Naive thymus-derived CD4-positive, alpha-beta T cell (primary cell): Measurements from ENCODE around the gene ACTR3C. TPM values are rescaled to one million over a fixed set of nuclear protein-coding genes. Genes with fewer than 3 reads are reported as not detected.
"Not testable (repeated sequence)": the region's sequence is repeated elsewhere in the genome, so short reads cannot be mapped to it uniquely, and the experiment has no call there.

ENCODE experiments used
- ATAC-seq: fragments of 150-1000 bp; cut with Tn5 transposase; 2 replicates; pipeline ENCODE4 v1.10.0; 2021; ENCODE audit warnings: mild to moderate bottlenecking, moderate library complexity
- CTCF ChIA-PET: fragments of 350-600 bp; sonication (Branson Sonifier 250); formaldehyde crosslinking; loops from one replicate; lab custom pipeline; 2021; ENCODE audit warnings: antibody characterized with exemption; lab: Charles Lee
- POLR2A ChIA-PET: fragments of 350-600 bp; sonication (Branson Sonifier 250); formaldehyde crosslinking; loops from one replicate; lab custom pipeline; 2021; ENCODE audit warnings: antibody characterized with exemption, inconsistent platforms; lab: Charles Lee
- DNase-seq, 9 donors: peaks; one replicate each; pipeline versions ENCODE4 v3.0.0 to v3.0.0-alpha.2; 2020 to 2022; ENCODE audit warnings: mixed read lengths in 1 of 9
- H3K27ac ChIP-seq: one replicate; pipeline ENCODE4 v1.7.0; 2013; ENCODE audit warnings: mild to moderate bottlenecking, low read depth, low read length, moderate library complexity
- H3K27me3 ChIP-seq, 2 donors: one replicate each; pipeline ENCODE4 v1.7.0; 2013; ENCODE audit warnings: low read length in 2 of 2, mild to moderate bottlenecking in 2 of 2, moderate library complexity in 2 of 2; ENCODE audit not compliant: control insufficient read depth in 2 of 2, insufficient read depth in 2 of 2
- H3K36me3 ChIP-seq, 3 experiments: 1 replicate in 2 of 3; 2 replicates in 1 of 3; pipeline ENCODE4 v1.7.0; 2013; ENCODE audit warnings: low read length in 3 of 3, mild to moderate bottlenecking in 3 of 3, moderate library complexity in 1 of 3; ENCODE audit not compliant: insufficient read depth in 3 of 3, control insufficient read depth in 2 of 3
- H3K4me1 ChIP-seq, 2 donors: one replicate each; pipeline ENCODE4 v1.7.0; 2013; ENCODE audit warnings: low read length in 2 of 2, mild to moderate bottlenecking in 2 of 2, moderate library complexity in 1 of 2; ENCODE audit not compliant: control insufficient read depth in 2 of 2, insufficient read depth in 2 of 2
- H3K4me3 ChIP-seq: 2 replicates; pipeline ENCODE4 v1.7.0; 2013; ENCODE audit warnings: mild to moderate bottlenecking, low read length
- H3K9me3 ChIP-seq, 3 experiments: 1 replicate in 2 of 3; 2 replicates in 1 of 3; pipeline ENCODE4 v1.7.0; 2013; ENCODE audit warnings: low read length in 3 of 3; ENCODE audit not compliant: control insufficient read depth in 2 of 3
- H3K27ac Mint-ChIP-seq, 9 donors: one replicate each; pipeline ENCODE4 v1.8.0; 2020 to 2022; ENCODE audit warnings: mixed read lengths in 9 of 9, mild to moderate bottlenecking in 8 of 9, moderate library complexity in 5 of 9, inconsistent platforms in 2 of 9
- H3K27me3 Mint-ChIP-seq, 5 donors: one replicate each; pipeline ENCODE4 v1.8.0; 2021 to 2022; ENCODE audit warnings: mixed read lengths in 5 of 5, mild to moderate bottlenecking in 1 of 5
- H3K36me3 Mint-ChIP-seq, 5 donors: one replicate each; pipeline ENCODE4 v1.8.0; 2020 to 2022; ENCODE audit warnings: mixed read lengths in 5 of 5, mild to moderate bottlenecking in 3 of 5, inconsistent platforms in 1 of 5
- H3K4me1 Mint-ChIP-seq, 7 donors: one replicate each; pipeline ENCODE4 v1.8.0; 2020 to 2022; ENCODE audit warnings: mixed read lengths in 7 of 7, mild to moderate bottlenecking in 3 of 7, inconsistent platforms in 1 of 7
- H3K4me3 Mint-ChIP-seq, 10 donors: one replicate each; pipeline ENCODE4 v1.8.0; 2020 to 2022; ENCODE audit warnings: mild to moderate bottlenecking in 10 of 10, mixed read lengths in 10 of 10, moderate library complexity in 6 of 10, inconsistent platforms in 2 of 10
- H3K9me3 Mint-ChIP-seq, 11 donors: one replicate each; pipeline ENCODE4 v1.8.0; 2020 to 2022; ENCODE audit warnings: mixed read lengths in 11 of 11, mild to moderate bottlenecking in 4 of 11, inconsistent platforms in 1 of 11, moderate library complexity in 1 of 11
- intact Hi-C, 2 donors: fragments of 100-400 bp; cut with micrococcal nuclease; formaldehyde crosslinking; loops; one replicate each; pipeline ENCODE4 v1.15.1; 2023
- polyA plus RNA-seq, 2 donors: library from polyadenylated mRNA; unstranded; fragments of 300-500 nt; fragmentation: Illumina TruSeq; gene quantifications; one replicate each; pipeline ENCODE4 v1.2.3, GENCODE V29; 2021
- total RNA-seq, 6 experiments: library from RNA in 5 of 6; stranded (reverse) in 5 of 6; gene quantifications; 1 replicate in 5 of 6; 2 replicates in 1 of 6; pipeline ENCODE4 v1.2.3 and lab custom pipeline; 2021 to 2026

The ACTR3C gene
- total and polyA plus RNA-seq, 7 experiments from 2014 or later, result 4.8 to 13.2 (median 8.5) TPM

DNA sequence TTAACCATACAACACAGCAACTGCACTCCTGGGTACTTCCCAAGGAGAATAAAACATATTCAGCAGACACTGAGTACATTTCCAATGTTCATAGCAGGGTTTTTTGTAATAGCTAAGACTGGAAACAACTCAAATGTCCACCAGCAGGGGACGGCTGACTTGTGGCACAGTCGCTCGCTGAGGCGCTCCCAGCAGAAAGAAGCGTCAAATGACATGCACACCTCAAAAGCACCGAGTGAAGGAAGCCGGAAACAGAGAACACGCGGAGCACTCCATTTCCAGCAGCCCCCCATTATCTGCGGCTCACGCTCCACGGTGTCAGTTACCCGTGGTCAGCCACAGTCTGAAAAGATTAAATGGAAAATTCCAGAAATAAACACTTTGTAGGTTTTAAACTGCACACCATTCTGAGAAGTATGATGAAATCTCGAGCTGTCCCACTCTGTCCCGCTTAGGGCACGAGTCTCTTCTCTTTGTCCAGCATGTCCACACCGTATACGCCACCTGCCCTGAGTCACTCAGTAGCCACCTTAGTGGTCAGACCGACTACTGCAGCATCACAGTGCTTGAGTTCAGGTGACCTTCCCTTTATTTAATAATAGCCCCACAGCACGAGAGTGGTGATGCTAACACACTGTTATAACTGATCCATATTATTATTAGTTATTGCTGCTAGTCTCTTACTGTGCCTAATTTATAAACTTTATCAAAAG lies 56.2 kb downstream of the ACTR3C start:
- intact Hi-C loops, H3K27ac ChIP-seq, H3K9me3 Mint-ChIP-seq, CTCF ChIA-PET, H3K36me3 ChIP-seq, H3K9me3 ChIP-seq, H3K27ac Mint-ChIP-seq, H3K36me3 Mint-ChIP-seq, H3K27me3 Mint-ChIP-seq, H3K4me3 Mint-ChIP-seq, ATAC-seq, H3K27me3 ChIP-seq, H3K4me1 ChIP-seq, H3K4me3 ChIP-seq, DNase-seq, POLR2A ChIA-PET: not testable (repeated sequence)
- peaks cover 0 to 11% (median 7%) of the 10 kb centered on the region in 7 donors for H3K4me1 Mint-ChIP-seq

DNA sequence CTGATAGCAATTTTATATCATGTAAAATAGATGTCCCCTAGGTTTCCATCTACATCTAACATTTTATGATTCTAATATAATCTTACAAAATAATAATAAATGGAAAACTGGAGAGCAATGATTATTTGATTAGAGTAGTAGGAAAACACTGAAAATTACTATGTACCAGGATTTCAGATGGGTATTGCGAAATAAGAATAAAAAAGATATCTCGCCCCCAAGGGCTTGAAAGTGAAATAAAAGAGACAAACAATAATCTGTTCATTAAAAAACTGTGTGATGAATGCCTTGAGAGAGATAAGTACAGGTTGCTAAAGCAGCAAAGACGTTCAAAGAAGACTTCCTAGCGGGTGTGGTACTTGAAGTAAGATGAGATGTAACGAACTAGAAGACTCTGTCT lies 60.7 kb downstream of the ACTR3C start:
- H3K36me3 ChIP-seq, H3K27ac ChIP-seq, H3K9me3 Mint-ChIP-seq, H3K4me1 ChIP-seq, H3K27me3 ChIP-seq, H3K27me3 Mint-ChIP-seq, ATAC-seq, DNase-seq, H3K4me3 Mint-ChIP-seq, H3K4me3 ChIP-seq, POLR2A ChIA-PET, H3K9me3 ChIP-seq, CTCF ChIA-PET, H3K4me1 Mint-ChIP-seq, intact Hi-C loops, H3K27ac Mint-ChIP-seq: not testable (repeated sequence)
- peaks cover 0 to 11% (median 4%) of the 10 kb centered on the region in 5 donors for H3K36me3 Mint-ChIP-seq

DNA sequence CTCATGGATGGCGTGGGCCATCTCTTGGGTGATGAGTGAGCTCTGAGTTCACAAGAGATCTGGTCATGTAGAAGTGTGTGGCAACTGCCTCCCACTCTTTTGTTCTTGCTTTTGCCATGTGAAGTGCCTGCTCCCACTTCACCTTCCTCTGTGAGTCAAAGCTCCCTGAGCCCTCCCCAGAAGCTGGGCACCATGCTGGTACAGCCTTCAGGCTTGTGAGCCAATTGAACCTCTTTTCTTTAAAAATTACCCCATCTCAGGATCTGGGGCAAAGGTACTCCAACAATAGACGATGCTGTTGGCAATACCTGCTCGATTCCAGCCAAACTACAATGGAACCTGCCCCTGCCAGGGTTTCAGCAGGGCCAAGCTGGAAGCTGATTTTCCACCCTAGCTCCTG lies 75.6 kb downstream of the ACTR3C start:
- CTCF ChIA-PET, H3K4me1 Mint-ChIP-seq, POLR2A ChIA-PET, H3K4me1 ChIP-seq, H3K27me3 Mint-ChIP-seq, H3K9me3 Mint-ChIP-seq, H3K27ac ChIP-seq, intact Hi-C loops, H3K36me3 Mint-ChIP-seq, H3K36me3 ChIP-seq, H3K9me3 ChIP-seq, H3K4me3 Mint-ChIP-seq, H3K4me3 ChIP-seq, H3K27me3 ChIP-seq, ATAC-seq, DNase-seq, H3K27ac Mint-ChIP-seq: not testable (repeated sequence)

DNA sequence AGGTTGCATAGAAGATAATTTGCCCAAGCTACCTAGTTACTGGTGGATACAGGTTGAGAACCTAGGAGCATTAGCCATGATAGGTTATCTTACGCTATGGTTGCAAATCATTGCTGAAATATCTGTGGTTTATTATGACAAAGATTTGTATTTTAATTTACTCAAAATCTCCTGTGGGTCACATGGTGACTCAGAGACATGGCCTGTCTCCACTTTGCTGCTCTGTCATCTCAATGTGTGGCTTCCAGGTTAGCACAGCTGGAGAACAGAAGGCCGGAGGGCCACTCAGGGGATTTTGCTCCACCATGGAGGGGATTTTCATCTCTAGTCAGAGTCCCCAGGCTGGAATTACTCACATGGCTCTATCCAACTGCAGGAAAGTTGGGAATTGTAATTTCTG lies 78.1 kb downstream of the ACTR3C start:
- H3K27ac Mint-ChIP-seq, H3K27me3 ChIP-seq, CTCF ChIA-PET, H3K4me1 ChIP-seq, H3K9me3 Mint-ChIP-seq, H3K9me3 ChIP-seq, H3K4me3 ChIP-seq, intact Hi-C loops, H3K27me3 Mint-ChIP-seq, H3K4me1 Mint-ChIP-seq, DNase-seq, H3K36me3 ChIP-seq, H3K36me3 Mint-ChIP-seq, H3K4me3 Mint-ChIP-seq, H3K27ac ChIP-seq, ATAC-seq, POLR2A ChIA-PET: not testable (repeated sequence)

DNA sequence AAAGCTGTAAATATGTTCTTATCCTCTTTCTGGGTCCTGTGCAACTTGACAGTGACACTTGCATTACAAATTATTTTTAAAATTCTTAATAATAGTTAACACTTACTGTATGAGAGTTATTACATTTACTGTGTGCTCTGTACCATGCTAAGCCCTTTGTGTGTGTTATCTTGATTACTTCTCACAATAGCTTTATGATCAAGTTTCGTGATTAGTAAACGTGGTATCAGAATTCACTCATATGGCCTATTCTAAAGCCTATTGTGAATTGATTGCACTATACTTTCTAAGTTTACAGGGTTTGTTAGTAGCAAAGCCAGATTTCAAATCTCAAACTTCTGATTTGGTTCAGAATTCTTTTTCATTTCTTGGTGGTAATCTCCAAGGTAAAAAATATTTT lies 80.4 kb downstream of the ACTR3C start:
- POLR2A ChIA-PET, H3K27ac ChIP-seq, H3K27ac Mint-ChIP-seq, H3K9me3 Mint-ChIP-seq, H3K4me3 ChIP-seq, H3K4me1 ChIP-seq, H3K4me1 Mint-ChIP-seq, ATAC-seq, intact Hi-C loops, H3K36me3 Mint-ChIP-seq, CTCF ChIA-PET, H3K27me3 ChIP-seq, H3K36me3 ChIP-seq, H3K27me3 Mint-ChIP-seq, DNase-seq, H3K4me3 Mint-ChIP-seq, H3K9me3 ChIP-seq: not testable (repeated sequence)

GRCh38 chr7:150225444-150225843 lies 97.9 kb downstream of the ACTR3C start:
- H3K27ac ChIP-seq, H3K4me3 Mint-ChIP-seq, H3K27me3 ChIP-seq, CTCF ChIA-PET, H3K4me1 ChIP-seq, DNase-seq, ATAC-seq, H3K27ac Mint-ChIP-seq, H3K4me3 ChIP-seq, H3K4me1 Mint-ChIP-seq, H3K36me3 ChIP-seq, intact Hi-C loops, H3K9me3 ChIP-seq, H3K36me3 Mint-ChIP-seq: not testable (repeated sequence)
- POLR2A ChIA-PET, result interaction anchor here (0.5 kb wide), 1 partner anchor 15 kb away, joined by 4 read pairs; no protein-coding TSS in a partner anchor
- peaks cover 13 to 23% (median 19%) of the 10 kb centered on the region in 5 donors for H3K27me3 Mint-ChIP-seq
- H3K9me3 Mint-ChIP-seq, result peaks cover 0 to 29% (median 4%) of the 10 kb centered on the region in 11 donors
